HL-60/S4 treated with retinoic acid at 250 ng/mL for 4 days and 3 days (cell line): ENCODE measurements around the gene HDLBP.

ENCODE experiments used
- in situ Hi-C: fragments of 300-500 bp; cut with MboI; formaldehyde crosslinking; loops from 2 replicates; pipeline ENCODE4 v1.7.0; 2022; ENCODE audit warnings: low sequenced_read_pairs

Gene HDLBP

DNA sequence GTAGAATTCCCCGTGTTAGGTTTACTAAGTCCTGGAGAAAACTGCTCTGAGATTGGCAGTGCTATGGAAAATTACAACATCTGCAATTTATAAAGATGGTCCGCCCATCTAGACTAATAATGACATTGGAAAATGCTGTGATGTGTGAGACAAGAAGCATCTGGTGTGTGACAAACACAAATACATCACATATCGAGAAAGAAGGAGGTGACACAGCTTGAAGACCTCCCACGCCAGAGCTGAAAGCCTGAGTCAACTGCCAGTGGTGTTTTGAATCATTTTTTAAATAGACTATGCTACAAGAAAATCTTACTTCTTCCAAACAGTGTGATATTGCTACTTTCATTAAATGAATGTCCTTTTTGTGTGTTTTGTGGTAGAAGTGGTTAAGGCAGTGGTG, 135.6 kb downstream of the HDLBP start:
- in situ Hi-C loops = no loop called here

DNA sequence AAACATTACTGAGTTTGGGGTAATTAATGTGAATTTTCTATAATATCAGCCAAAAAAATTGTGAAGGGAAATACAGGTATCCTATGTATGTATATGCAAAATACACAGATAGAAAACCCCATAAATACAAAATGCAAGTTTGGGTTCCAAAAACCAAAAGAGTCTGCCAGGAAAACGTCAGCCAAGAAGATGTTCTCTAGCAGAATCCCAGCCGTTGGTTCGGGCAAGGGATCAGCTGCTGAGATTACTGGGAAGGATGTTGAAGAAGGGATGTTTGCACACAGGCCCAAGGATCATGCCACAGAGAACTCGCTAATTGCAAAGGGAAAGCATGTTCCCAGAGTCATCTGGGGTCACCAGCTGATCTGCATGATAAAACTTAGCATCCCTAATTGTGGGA, 136.5 kb downstream of the HDLBP start:
- in situ Hi-C loops = no loop called here

DNA sequence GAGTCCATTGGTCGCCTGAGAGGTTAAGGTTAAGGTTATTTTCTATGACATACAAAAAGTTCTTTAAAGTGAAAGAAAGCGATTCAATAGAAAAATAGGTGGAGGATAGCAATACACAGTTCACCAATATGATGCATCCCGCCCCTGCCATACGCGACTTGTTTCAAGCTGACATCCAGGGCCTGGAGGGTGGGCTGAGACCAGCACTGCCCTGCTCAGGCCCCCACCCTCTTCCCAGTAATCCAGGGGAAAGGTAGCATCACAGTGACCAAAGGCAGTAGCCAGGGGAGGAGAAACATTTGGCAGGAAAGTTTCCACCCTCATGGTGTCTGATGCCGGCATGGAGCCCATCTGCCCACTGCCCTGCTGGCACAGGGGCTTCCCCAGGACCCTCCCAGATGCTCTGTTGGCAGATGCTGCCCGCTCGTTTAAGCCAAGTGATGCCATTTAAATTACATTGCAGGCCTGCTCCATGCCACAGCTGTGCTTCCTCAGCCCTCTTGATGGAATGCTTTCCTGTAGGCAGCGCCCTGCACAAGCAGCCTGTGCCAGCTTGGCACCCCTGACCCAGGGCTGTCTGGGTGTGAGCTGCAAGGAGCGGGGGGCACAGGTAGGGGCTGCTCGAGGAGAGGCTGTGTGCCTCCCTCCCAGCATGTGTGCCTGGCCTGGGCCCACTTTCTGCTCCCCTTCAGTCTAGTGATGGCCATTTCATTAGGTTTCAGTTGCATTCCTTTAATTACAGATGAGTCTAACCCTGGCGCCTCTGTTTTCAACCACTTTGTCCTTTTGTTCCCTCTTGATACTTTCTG, 137.7 kb downstream of the HDLBP start:
- in situ Hi-C loops = no loop called here
